ENCODE measurements around the gene CDC42BPA.

CDC42BPA gene

GRCh38 chr1:227212164-227212563 lies 106.1 kb downstream of the CDC42BPA start:
- no peak for DNase-seq (ENCODE audit: low spot score)

GRCh38 chr1:227210604-227211003 lies 107.7 kb downstream of the CDC42BPA start:
- no peak for DNase-seq (ENCODE audit: low spot score)

GRCh38 chr1:227197064-227197463 lies 121.2 kb downstream of the CDC42BPA start:
- no peak for DNase-seq (ENCODE audit: low spot score)

DNA sequence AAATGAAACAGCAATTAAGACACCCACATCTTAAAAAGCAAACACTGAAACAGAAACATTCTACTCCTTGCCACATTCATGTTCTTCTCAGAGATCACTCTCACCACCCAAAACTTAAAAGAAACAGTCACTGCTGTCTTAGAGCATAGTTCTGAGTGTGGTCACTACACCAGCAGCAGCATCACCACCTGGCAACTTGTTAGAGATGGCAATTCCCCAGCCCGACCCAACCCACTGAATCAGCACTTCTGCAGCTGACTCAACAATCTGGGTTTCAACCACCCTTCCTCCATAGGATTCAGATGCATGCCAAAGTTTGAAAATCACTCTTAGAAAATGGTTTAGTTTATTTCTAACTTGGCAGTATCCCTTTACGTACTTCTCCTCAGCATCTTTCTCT lies 126.1 kb downstream of the CDC42BPA start:
- peak; percentile 89 for DNase-seq (ENCODE audit: low spot score)

DNA sequence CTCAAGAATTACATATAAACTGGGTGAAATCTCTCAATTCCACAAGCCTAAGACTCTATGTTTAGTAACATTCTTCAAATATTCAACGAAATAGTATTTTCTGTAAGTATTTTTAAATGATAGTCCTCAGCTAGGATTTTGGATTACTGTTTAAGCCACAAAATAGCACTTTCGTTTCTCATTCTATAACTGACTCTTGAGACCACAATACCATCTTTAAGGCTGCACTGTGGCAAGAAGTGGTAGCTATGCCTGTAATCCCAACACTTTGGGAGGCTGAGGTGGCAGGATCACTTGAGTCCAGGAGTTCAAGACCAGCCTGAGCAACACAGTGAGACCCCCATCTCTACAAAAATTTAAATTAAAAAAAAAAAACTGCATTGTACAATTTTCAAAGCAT lies 126.7 kb downstream of the CDC42BPA start:
- peak; percentile 27 for DNase-seq (ENCODE audit: low spot score)

DNA sequence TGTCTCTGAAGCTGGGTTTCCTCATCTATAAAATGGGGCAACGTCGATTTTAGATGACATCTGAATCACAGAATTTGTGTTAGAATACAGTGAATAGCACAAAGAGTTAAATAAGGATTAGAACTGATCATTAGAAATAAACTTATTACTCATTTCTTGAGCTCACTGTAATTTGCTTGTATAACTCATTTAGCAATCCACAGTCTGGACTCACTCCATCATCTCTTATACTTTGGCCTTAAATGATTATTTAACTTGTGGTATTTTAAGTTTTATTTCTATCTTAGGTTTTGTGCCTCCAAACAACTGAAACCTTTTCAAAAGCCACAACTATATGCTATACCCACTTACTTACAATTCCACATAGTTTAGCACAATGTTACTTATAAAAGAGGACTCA lies 128.0 kb downstream of the CDC42BPA start:
- DNase-seq (ENCODE audit: low spot score), result no peak

DNA sequence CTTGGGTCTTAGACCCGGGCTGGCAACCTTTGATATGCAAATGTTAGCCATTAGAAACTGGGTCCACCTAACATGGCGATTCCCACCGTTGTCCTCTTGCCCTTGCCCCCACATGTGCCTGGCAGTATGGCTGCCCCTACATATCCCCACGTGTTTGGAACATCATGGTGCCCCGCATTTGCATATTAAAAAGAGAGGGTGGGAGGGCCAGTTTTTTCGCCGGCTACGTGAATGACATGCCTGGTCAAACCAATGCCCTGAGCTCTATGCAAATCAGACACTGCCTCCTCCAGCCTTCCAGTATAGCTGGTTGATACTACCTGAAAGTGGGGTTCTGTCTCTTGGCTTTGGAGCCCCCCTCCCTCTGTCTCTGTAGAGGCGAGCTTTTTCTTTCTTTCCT lies 133.0 kb downstream of the CDC42BPA start:
- no peak for DNase-seq (ENCODE audit: low spot score)

DNA sequence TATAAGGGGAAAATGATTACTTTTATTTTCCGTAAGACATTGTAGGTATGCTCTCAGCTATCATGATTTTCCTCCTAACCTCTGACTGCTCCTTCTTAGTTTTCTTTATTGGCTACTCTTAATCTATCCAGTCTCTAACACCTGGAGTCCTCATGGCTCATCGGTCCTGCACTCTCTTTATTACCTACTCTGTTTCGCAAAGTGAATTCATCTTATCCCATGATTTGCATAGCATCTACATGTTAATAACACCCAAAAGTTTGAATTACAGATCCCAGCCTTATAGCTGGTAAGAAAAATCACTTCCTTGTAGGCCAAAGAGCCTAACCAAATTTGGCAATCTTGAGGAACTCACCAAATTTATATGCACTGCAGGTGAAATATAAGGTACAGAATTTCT lies 136.3 kb downstream of the CDC42BPA start:
- DNase-seq (ENCODE audit: low spot score), result no peak

- peak; percentile 52 for DNase-seq (ENCODE audit: low spot score)
Measured at GRCh38 chr1:227175611-227176010, 142.7 kb downstream of the CDC42BPA start.

GRCh38 chr1:227174164-227174563 lies 144.1 kb downstream of the CDC42BPA start:
- no peak for DNase-seq (ENCODE audit: low spot score)

- peak; percentile 23 for DNase-seq (ENCODE audit: low spot score)
Measured at GRCh38 chr1:227170361-227171166, 147.7 kb downstream of the CDC42BPA start.

DNA sequence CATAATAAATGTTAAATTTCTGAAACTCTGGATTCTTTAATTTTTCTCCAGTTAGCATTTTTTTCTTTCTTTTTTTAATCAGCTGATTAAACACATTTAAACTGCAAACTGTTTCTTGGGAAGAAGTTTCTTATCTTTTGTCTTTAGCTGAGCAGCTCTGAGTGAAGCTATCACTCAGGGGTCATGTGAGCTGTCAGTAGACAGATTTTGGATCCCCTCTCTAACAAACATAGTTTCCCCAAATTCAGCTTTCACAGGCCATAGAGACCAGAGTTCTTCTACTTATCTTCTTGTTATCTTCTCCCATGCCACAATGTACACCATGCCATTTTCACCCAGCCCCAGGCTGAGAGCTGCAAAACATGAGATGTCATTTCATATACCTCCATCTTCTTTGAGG lies 148.9 kb downstream of the CDC42BPA start:
- DNase-seq (ENCODE audit: low spot score), result no peak

GRCh38 chr1:227167276-227168101 lies 150.8 kb downstream of the CDC42BPA start:
- DNase-seq (ENCODE audit: low spot score), result no peak

GRCh38 chr1:227166559-227166958 lies 151.7 kb downstream of the CDC42BPA start:
- no peak for DNase-seq (ENCODE audit: low spot score)

- no peak for DNase-seq (ENCODE audit: low spot score)
Measured at GRCh38 chr1:227161470-227161869, 156.8 kb downstream of the CDC42BPA start.

GRCh38 chr1:227156520-227156919 lies 161.8 kb downstream of the CDC42BPA start:
- no peak for DNase-seq (ENCODE audit: low spot score)

GRCh38 chr1:227155688-227156087 lies 162.6 kb downstream of the CDC42BPA start:
- no peak for DNase-seq (ENCODE audit: low spot score)

DNA sequence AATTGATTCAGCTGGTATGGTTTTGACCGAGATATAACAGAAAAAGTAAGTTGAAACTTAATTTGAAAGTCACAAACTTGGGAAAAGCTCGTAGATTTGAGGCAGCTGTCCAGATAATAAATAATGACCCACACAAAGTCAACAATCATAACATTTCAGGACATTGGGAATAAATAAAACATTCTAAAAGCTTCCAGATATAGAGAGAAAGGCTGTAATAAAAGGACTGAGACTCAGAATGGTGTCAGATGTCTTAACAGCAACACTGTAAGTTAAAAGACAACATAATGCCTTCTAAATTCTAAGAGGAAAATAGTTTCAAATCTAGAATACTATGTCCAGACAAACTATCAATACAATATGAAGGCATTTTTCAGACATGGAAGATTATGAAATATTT lies 163.3 kb downstream of the CDC42BPA start:
- DNase-seq (ENCODE audit: low spot score), result no peak

- no peak for DNase-seq (ENCODE audit: low spot score)
Measured at GRCh38 chr1:227152525-227152924, 165.8 kb downstream of the CDC42BPA start.

DNA sequence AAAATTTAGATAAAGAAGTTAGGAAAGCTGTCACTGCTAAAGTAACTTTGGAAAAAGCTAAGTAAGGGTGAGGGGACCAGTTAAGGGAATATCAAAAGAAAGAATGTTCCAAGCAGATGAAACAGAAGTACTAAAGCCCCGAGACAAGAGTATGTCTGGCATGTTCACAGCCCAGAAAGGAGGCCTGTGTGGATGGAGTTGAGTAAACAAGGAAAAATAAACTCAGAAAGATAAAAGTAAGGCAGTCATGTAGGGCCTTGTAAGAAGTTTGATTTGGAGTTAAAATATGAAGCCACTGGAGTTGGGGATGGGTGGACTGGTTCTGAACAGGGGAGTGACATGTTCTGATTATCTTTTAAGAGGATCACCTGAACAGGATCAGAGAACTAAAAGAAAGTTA lies 177.9 kb downstream of the CDC42BPA start:
- no peak for DNase-seq (ENCODE audit: low spot score)

DNA sequence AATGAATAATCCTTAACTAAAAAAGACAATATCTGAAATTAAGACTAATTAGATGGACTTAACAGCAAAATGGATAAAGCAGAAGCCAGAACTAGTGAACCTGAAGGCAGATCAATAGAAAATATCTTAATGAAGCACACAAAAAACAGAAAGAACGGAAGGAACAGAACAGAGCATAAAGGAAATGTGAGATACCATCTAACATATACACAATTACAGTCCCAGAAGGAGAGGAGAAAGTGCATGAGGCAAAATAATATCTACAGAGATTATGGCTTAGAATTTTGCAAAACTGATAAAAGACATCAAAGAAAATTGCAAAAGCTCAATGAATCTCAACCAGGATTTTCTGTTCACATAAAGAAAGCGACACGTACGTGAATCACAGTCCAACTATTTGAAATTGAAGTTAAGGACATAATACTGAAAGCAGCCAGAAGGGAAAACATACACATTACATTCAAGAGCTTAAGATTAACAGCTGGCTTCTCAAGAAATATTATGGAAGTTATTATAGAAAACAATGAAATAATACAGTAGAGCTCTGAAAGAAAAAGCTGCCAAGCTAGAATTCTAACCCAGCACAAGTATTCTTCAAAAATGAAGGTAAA lies 182.0 kb downstream of the CDC42BPA start:
- DNase-seq (ENCODE audit: low spot score), result no peak

DNA sequence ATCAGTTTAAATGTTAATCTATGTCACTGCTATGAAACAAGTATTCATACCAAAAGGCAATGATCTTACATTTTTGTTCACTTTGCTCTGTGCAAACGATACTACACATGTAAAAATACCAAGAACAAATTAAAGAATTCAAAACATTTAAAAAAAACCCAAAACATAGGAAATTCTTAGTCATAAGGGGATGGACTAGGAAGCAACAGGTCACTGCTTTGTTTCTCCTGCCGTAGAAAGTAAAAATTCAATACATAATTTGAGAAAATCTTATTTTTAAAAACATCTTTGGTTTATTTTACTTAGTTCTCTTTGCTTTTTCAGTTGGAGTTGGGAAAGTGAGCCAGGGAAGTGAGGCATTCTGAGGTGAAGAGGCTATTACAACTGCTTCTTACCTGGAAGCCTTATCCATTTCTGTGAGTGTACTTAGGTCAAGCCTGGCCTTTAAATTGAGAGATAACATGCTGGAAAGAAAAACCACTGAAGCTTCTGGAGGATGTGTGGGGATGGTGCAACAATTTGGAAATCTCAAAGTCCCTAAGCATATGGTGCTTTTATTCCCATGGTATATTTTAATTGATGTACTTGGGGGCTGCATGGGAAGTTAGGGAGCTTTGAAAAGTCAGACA lies 183.5 kb downstream of the CDC42BPA start:
- DNase-seq (ENCODE audit: low spot score), result no peak
